GM19023 (cell line): ENCODE measurements around the gene MLLT3.
A peak's percentile ranks its signal among the peaks of the same experiment; 100 is the strongest.

ENCODE experiments used
- ATAC-seq: cut with Tn5 transposase; IDR thresholded peaks from one replicate; pipeline ENCODE4 v1.9.1; 2021; ENCODE audit warnings: mild to moderate bottlenecking, moderate library complexity; ENCODE audit not compliant: unreplicated experiment

The MLLT3 gene

GRCh38 chr9:20518737-20519136, 103.6 kb downstream of the MLLT3 start:
- ATAC-seq: no peak

GRCh38 chr9:20513126-20513913, 109.0 kb downstream of the MLLT3 start:
- no peak for ATAC-seq

GRCh38 chr9:20512636-20513035, 109.7 kb downstream of the MLLT3 start:
- ATAC-seq: no peak

GRCh38 chr9:20512106-20512505, 110.2 kb downstream of the MLLT3 start:
- ATAC-seq: no peak

- ATAC-seq: no peak
Measured at GRCh38 chr9:20511686-20512085, 110.6 kb downstream of the MLLT3 start.

- no peak for ATAC-seq
Measured at GRCh38 chr9:20509466-20509865, 112.8 kb downstream of the MLLT3 start.

GRCh38 chr9:20508242-20508641, 114.1 kb downstream of the MLLT3 start:
- ATAC-seq: peak; percentile 78

GRCh38 chr9:20507431-20507830, 114.9 kb downstream of the MLLT3 start:
- ATAC-seq: no peak

GRCh38 chr9:20506099-20506900, 116.0 kb downstream of the MLLT3 start:
- no peak for ATAC-seq

- ATAC-seq: no peak
Measured at GRCh38 chr9:20505574-20505973, 116.7 kb downstream of the MLLT3 start.

GRCh38 chr9:20504930-20505329, 117.4 kb downstream of the MLLT3 start:
- ATAC-seq: no peak

GRCh38 chr9:20500101-20500500, 122.2 kb downstream of the MLLT3 start:
- no peak for ATAC-seq

- ATAC-seq: no peak
Measured at GRCh38 chr9:20499013-20499412, 123.3 kb downstream of the MLLT3 start.

GRCh38 chr9:20496328-20496727, 126.0 kb downstream of the MLLT3 start:
- no peak for ATAC-seq

GRCh38 chr9:20495098-20495497, 127.2 kb downstream of the MLLT3 start:
- no peak for ATAC-seq

- no peak for ATAC-seq
Measured at GRCh38 chr9:20494035-20494434, 128.3 kb downstream of the MLLT3 start.

- no peak for ATAC-seq
Measured at GRCh38 chr9:20492772-20493171, 129.5 kb downstream of the MLLT3 start.

- no peak for ATAC-seq
Measured at GRCh38 chr9:20491612-20492011, 130.7 kb downstream of the MLLT3 start.

GRCh38 chr9:20490246-20490834, 132.0 kb downstream of the MLLT3 start:
- ATAC-seq: no peak

GRCh38 chr9:20488691-20489090, 133.6 kb downstream of the MLLT3 start:
- no peak for ATAC-seq

- ATAC-seq: no peak
Measured at GRCh38 chr9:20486552-20486951, 135.7 kb downstream of the MLLT3 start.

GRCh38 chr9:20481437-20481836, 140.9 kb downstream of the MLLT3 start:
- no peak for ATAC-seq
